ENCODE measurements around the gene NOL4L.

The NOL4L gene

DNA sequence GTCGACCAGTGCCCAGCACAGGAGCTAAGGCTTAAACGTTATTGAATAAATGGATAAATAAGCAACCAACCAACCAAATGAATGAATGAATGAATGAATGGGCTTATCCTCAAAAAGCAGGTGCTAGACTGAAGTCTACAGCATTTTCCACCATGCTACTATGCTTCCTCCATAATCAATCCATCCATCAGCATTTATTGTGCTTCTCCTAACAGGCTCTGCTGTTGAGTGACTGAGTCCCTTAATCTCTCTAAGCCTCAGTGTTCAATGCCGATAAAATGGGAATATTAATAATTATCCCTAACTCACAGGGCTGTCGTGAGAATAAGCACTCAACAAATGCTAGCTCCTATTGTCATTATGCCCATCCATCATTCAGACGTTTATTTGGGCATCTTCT lies 4.6 kb upstream of the NOL4L start:
- H3K4me1 ChIP-seq (ENCODE audit: insufficient read depth, low read length, severe bottlenecking), result no peaks in the 10 kb centered on the region
- no peak overlapping the region for H3K4me2 ChIP-seq (ENCODE audit: low read length)
- no peaks in the 10 kb centered on the region for H3F3A ChIP-seq (ENCODE audit: insufficient read depth, low read length)
- no peaks in the 10 kb centered on the region for H3K79me2 ChIP-seq (ENCODE audit: insufficient read depth, low read length)
- H3K27ac ChIP-seq (ENCODE audit: low read depth, low read length, poor library complexity, severe bottlenecking), result no peak overlapping the region
- no peak overlapping the region for H3K9ac ChIP-seq (ENCODE audit: low read length)
- H3K9me3 ChIP-seq (ENCODE audit: low read length), result no peaks in the 10 kb centered on the region
- H2AFZ ChIP-seq (ENCODE audit: low read length), result no peak overlapping the region
- H3K9me2 ChIP-seq (ENCODE audit: low read depth, low read length), result no peaks in the 10 kb centered on the region
- no peaks in the 10 kb centered on the region for H4K20me1 ChIP-seq (ENCODE audit: insufficient read depth, low read length)
- no peaks in the 10 kb centered on the region for H3K27me3 ChIP-seq (ENCODE audit: insufficient read depth, low read length)
- no peaks in the 10 kb centered on the region for H3K36me3 ChIP-seq (ENCODE audit: insufficient read depth, low read length)
- TF ChIP-seq EZH2 (IDR thresholded peaks at IDR 0.05; ENCODE audit: borderline replicate concordance, low read length) (no peak), CTCF (IDR thresholded peaks at IDR 0.05; ENCODE audit: low read length) (no peak)
- no peak overlapping the region for H3K4me3 ChIP-seq (ENCODE audit: low read depth, low read length, poor library complexity, severe bottlenecking)

GRCh38 chr20:32589256-32589655 lies 4.1 kb upstream of the NOL4L start:
- H3K4me3 ChIP-seq (ENCODE audit: low read depth, low read length, poor library complexity, severe bottlenecking), result no peak overlapping the region
- no peaks in the 10 kb centered on the region for H3F3A ChIP-seq (ENCODE audit: insufficient read depth, low read length)
- H3K9me2 ChIP-seq (ENCODE audit: low read depth, low read length), result no peaks in the 10 kb centered on the region
- no peaks in the 10 kb centered on the region for H3K36me3 ChIP-seq (ENCODE audit: insufficient read depth, low read length)
- no peaks in the 10 kb centered on the region for H3K9me3 ChIP-seq (ENCODE audit: low read length)
- H2AFZ ChIP-seq (ENCODE audit: low read length), result no peak overlapping the region
- no peaks in the 10 kb centered on the region for H3K4me1 ChIP-seq (ENCODE audit: insufficient read depth, low read length, severe bottlenecking)
- no peak overlapping the region for H3K27ac ChIP-seq (ENCODE audit: low read depth, low read length, poor library complexity, severe bottlenecking)
- no peaks in the 10 kb centered on the region for H4K20me1 ChIP-seq (ENCODE audit: insufficient read depth, low read length)
- H3K4me2 ChIP-seq (ENCODE audit: low read length), result no peak overlapping the region
- H3K9ac ChIP-seq (ENCODE audit: low read length), result no peak overlapping the region
- no peaks in the 10 kb centered on the region for H3K27me3 ChIP-seq (ENCODE audit: insufficient read depth, low read length)
- H3K79me2 ChIP-seq (ENCODE audit: insufficient read depth, low read length), result no peaks in the 10 kb centered on the region
- TF ChIP-seq CTCF (IDR thresholded peaks at IDR 0.05; ENCODE audit: low read length) (no peak), EZH2 (IDR thresholded peaks at IDR 0.05; ENCODE audit: borderline replicate concordance, low read length) (no peak)

GRCh38 chr20:32588040-32588439 lies 2.9 kb upstream of the NOL4L start:
- Histone ChIP-seq H3F3A (ENCODE audit: insufficient read depth, low read length) (no peaks in the 10 kb centered on the region), H3K4me1 (ENCODE audit: insufficient read depth, low read length, severe bottlenecking) (no peaks in the 10 kb centered on the region), H3K4me3 (ENCODE audit: low read depth, low read length, poor library complexity, severe bottlenecking) (no peak overlapping the region), H2AFZ (ENCODE audit: low read length) (no peak overlapping the region), H3K9me3 (ENCODE audit: low read length) (no peaks in the 10 kb centered on the region), H3K9ac (ENCODE audit: low read length) (no peak overlapping the region), H4K20me1 (ENCODE audit: insufficient read depth, low read length) (no peaks in the 10 kb centered on the region), H3K4me2 (ENCODE audit: low read length) (no peak overlapping the region), H3K27me3 (ENCODE audit: insufficient read depth, low read length) (no peaks in the 10 kb centered on the region), H3K9me2 (ENCODE audit: low read depth, low read length) (no peaks in the 10 kb centered on the region), H3K36me3 (ENCODE audit: insufficient read depth, low read length) (no peaks in the 10 kb centered on the region), H3K27ac (ENCODE audit: low read depth, low read length, poor library complexity, severe bottlenecking) (no peak overlapping the region), H3K79me2 (ENCODE audit: insufficient read depth, low read length) (no peaks in the 10 kb centered on the region)
- TF ChIP-seq EZH2 (IDR thresholded peaks at IDR 0.05; ENCODE audit: borderline replicate concordance, low read length), result no peak
- TF ChIP-seq CTCF (IDR thresholded peaks at IDR 0.05; ENCODE audit: low read length), result no peak
